Non-pigmented ciliary epithelial cell (primary cell): ENCODE measurements around the gene WASHC3.
"Not testable (repeated sequence)": the region's sequence is repeated elsewhere in the genome, so short reads cannot be mapped to it uniquely, and the experiment has no call there.

Experiments used
- DNase-seq: peaks from one replicate; pipeline ENCODE4 v3.0.0-alpha.2; 2010; ENCODE audit warnings: low read depth

WASHC3 gene, protein sequence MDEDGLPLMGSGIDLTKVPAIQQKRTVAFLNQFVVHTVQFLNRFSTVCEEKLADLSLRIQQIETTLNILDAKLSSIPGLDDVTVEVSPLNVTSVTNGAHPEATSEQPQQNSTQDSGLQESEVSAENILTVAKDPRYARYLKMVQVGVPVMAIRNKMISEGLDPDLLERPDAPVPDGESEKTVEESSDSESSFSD

GRCh38 chr12:102061560-102062418 is at the start of gene WASHC3:
Gene WASHC3, minus strand, starts transcription at chr12:102061991. Its CDS starts 29 bp downstream, at chr12:102061962.
- peak; percentile 72 for DNase-seq

- no peak for DNase-seq
Measured at GRCh38 chr12:102110782-102111181, 49.0 kb upstream of the WASHC3 start.

- no peak for DNase-seq
Measured at GRCh38 chr12:102107970-102108369, 46.2 kb upstream of the WASHC3 start.

DNA sequence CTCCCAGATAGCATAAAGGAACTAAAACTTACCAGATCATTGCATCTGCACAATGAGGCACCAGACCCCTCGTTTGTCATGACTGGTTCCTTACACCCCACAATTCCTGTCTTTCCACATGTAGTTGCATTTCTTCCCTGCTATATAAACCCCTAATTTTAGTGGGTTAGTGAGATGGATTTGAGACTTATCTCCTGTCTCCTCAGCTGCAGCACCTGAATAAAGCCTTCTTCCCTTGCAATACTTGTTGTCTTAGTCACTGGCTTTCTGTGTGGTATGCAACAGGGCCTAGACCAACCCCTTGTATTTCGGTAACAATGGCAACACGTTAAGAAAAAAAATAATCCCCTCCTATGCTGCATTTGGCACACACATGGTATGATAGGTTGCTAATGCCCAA is 45.1 kb upstream of the WASHC3 start:
- DNase-seq = no peak

GRCh38 chr12:102096855-102097254 is 35.1 kb upstream of the WASHC3 start:
- DNase-seq = no peak

GRCh38 chr12:102095677-102096263 is 34.0 kb upstream of the WASHC3 start:
- DNase-seq = no peak

DNA sequence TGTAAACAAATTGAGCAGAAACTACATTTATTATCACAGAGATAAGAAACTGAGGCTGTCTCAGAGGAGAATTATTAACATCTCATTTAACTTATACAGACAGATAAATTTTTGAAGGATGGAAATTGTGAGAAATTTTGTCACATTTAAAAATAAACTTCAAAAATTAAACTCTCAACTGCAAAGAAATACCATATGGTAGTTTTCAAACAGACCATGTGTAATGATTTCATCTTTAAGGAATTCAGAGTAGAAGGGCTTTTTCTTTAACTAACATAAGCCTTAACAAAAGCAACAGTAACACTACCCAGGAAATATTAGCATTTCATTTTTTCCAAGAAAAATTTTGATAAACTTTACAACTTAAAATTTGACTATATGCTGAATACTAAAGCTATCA is 31.5 kb upstream of the WASHC3 start:
- DNase-seq = peak; percentile 17

DNA sequence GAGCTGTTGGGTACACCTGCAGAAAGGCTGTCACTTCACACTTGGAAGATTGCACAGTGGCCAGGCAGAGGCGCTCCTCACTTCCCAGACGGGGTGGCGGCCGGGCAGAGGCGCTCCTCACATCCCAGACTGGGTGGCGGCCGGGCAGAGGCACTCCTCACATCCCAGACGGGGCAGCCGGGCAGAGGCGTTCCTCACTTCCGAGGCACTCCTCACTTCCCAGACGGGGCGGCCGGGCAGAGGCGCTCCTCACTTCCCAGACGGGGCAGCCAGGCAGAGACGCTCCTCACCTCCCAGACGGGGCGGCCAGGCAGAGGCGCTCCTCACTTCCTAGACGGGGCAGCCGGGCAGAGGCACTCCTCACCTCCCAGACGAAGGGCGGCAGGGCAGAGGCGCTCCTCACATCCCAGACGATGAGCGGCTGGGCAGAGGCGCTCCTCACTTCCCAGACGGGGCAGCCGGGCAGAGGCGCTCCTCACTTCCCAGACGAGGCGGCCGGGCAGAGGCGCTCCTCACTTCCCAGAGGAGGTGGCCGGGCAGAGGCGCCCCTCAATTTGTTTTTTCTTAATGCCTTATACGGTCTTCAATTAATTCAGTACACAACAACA is 27.5 kb upstream of the WASHC3 start:
- not testable (repeated sequence) for DNase-seq

DNA sequence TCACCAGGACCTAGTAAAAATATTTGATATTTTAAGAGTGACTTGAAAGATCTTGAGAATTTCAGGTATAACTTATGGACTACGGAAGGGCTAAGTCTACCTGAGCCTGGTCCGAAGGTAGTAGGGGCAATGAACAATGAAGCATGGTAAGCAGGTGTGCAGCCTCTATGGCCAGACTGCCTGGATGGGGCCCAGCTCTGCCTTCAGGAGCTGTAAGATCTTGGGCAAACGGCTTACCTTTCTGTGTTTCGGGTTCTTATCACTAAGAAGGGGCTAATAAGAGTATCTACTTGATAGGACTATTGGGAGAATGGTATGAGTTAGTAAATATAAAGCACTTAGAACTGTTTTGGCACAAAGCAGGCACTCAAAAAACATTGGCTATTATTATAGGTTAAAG is 19.1 kb upstream of the WASHC3 start:
- no peak for DNase-seq

GRCh38 chr12:102072092-102072491 is 10.3 kb upstream of the WASHC3 start:
- not testable (repeated sequence) for DNase-seq

DNA sequence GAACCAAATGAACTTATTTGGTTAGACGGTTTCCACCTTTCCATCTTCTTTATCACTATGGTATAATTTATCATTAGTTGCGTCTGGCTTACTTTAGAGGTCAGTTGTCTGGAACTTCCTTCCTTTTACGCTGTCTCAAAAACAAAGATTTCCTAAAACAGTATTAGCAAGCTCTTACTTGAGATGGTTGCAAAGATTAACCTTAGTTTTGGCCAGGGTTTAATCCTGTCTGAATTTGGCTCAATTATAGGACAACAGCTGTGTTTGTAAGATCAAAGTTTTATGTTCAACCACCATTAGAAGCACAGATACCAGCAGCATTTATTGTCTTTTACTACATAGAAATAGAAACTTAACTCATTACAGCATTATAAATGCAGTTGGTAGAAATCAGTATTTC is 7.9 kb upstream of the WASHC3 start:
- DNase-seq = no peak

DNA sequence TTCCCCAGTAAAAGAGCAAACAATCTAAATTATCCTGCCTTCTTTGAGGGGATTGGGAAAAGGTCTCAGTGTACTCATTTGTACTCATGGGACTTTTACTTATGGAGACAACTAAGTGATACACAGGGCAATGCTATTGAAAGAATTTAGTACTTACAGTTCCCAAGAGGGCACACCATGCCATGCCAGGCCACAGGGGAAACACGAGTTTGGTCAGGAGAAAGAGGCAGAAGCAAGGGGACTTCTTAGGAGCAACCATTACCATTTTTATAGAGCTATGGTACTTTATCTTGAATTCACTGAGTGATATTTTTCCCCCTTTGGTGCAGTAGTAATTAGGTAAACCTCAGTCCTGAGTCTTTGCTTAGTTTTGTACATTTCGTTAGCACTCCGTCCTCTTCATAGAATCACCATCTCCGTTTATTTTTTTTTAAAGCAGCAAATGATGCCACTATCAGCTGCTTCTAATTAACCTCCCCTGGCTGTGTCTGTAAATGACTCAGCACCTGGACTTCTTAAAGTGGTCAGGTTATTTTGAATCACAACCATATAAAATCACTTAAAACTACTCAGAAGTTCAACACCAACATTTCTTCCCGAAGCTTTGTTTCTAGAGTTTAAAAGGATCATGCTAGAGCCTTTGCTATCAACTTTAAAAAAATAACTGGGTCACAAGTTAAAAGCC is 5.9 kb upstream of the WASHC3 start:
- no peak for DNase-seq

DNA sequence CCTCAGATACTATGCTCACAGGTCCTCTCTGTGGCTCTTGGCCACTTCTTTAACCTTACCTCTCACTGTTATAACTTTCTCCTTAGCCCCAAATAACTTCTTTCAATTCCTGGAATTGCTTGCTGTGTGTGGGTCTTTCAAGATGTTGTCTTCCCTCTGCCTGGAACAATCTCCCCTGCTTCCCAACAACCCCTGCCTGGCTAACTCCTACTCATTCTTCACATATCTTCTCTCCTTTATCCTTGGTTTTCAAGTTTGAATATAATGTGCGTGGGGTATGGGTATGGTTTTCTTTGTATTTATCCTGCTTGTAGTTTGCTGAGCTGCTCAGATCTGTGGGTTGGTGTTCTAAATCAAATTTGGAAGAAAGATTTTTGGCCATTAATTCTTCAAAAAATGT is 2.7 kb upstream of the WASHC3 start:
- no peak for DNase-seq

GRCh38 chr12:102063069-102063468 is 1.3 kb upstream of the WASHC3 start:
- no peak for DNase-seq

DNA sequence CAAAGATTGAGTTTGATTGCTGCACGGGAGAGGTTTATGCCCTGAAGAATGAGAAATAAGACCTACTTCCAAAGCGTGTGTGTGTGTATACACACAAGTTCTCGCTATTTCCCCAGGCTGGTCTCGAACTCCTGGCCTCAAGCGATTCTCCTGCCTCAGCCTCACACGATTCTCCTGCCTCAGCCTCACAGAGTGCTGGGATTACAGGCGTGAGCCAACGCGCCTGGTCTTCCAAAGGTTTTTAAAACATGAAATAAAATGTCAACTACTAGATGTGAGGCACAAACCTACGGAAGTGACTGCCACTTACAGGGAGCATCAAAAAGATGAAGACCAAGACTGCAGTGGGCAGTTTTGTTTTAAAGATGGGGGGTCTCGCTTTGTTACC is 622 bp upstream of the WASHC3 start:
- no peak for DNase-seq

- DNase-seq = no peak
Measured at GRCh38 chr12:102061096-102061559, 663 bp downstream of the WASHC3 start.

- DNase-seq = no peak
Measured at GRCh38 chr12:102059343-102059742, 2.4 kb downstream of the WASHC3 start.

DNA sequence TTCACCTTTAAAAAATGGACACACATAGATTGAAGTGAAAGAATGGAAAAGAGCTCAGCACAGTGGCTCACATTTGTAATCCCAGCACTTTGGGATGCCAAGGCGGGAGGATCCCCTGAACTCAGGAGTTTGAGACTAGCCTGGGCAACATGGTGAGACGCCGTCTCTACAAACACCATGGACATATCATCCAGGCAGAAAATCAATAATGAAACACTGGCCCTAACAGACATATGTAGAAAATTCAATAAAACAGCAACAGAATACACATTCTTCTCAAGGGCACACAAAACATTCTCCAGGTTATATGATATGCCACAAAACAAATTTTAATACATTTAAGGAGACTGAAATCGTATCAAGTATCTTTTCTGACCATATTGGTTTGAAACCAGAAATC is 7.4 kb downstream of the WASHC3 start:
- no peak for DNase-seq

- no peak for DNase-seq
Measured at GRCh38 chr12:102053062-102053349, 8.8 kb downstream of the WASHC3 start.

DNA sequence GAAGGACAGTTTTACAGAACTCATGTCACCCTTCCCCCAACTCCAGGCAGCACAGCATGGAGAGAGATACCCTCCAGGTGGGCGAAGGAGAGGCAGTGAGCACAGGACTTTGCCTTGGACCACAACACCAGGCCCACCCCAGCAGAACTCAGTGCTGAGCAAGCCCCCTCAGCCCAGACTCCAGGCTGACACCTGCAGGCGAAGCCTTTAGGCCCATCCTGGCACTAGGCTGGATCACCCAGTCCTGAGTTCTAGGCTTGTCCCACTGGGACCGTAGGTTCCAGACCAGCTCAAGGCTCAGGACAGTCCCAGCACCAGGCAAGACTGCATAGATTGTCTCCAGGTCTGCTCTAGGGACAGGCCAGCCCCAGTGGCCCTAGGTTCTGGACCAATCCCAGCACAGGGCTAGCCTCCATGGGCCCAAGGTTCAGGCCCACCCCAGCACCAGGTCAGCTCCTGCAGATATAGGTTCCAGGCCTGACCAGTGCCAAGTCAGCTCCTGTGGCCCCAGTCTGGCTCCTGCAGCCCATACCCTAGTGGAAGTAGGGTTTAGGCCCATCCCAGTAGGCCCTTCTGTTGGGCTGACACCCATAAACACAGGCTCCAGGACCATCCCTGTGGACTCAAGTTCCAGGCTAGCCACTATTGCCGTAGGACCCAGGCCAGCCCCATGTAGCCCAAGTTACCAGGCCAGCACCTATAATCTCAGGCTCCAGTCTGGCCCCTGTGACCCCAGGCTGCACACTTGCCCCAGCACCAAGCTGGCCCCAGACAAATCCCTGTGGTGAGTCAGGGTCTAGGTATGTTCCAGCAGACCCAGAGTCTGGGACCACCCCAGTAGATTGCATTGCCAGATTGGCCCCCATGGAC is 9.4 kb downstream of the WASHC3 start:
- DNase-seq = no peak

GRCh38 chr12:102051431-102051965 is 10.3 kb downstream of the WASHC3 start:
- DNase-seq = no peak
